Parathyroid adenoma (tissue), 2 donors: Measurements from ENCODE around the gene CTRL.

ENCODE experiments used
- H2AFZ ChIP-seq: fragments of 300-600 bp; sonication (generic); one replicate; pipeline ENCODE4 v1.7.0; 2017; ENCODE audit warnings: antibody characterized with exemption, mild to moderate bottlenecking
- H3K27ac ChIP-seq: fragments of 300-600 bp; sonication (generic); one replicate; pipeline ENCODE4 v1.7.0; 2017
- H3K27me3 ChIP-seq: fragments of 300-600 bp; sonication (generic); one replicate; pipeline ENCODE4 v1.7.0; 2017; ENCODE audit warnings: low read length; ENCODE audit not compliant: control insufficient read depth, insufficient read depth
- H3K36me3 ChIP-seq: fragments of 300-600 bp; sonication (generic); one replicate; pipeline ENCODE4 v1.7.0; 2017; ENCODE audit warnings: low read length; ENCODE audit not compliant: control insufficient read depth, insufficient read depth
- H3K4me1 ChIP-seq: fragments of 300-600 bp; sonication (generic); one replicate; pipeline ENCODE4 v1.7.0; 2017; ENCODE audit warnings: control low read depth
- H3K4me2 ChIP-seq: fragments of 300-600 bp; sonication (generic); one replicate; pipeline ENCODE4 v1.7.0; 2017; ENCODE audit warnings: low read length
- H3K4me3 ChIP-seq: fragments of 300-600 bp; sonication (generic); one replicate; pipeline ENCODE4 v1.7.0; 2017; ENCODE audit warnings: low read depth, low read length
- H3K79me2 ChIP-seq: fragments of 300-600 bp; sonication (generic); one replicate; pipeline ENCODE4 v1.7.0; 2017; ENCODE audit warnings: control low read depth
- H3K9ac ChIP-seq: fragments of 300-600 bp; sonication (generic); one replicate; pipeline ENCODE4 v1.7.0; 2017; ENCODE audit warnings: mild to moderate bottlenecking
- H3K9me3 ChIP-seq: fragments of 300-600 bp; sonication (generic); one replicate; pipeline ENCODE4 v1.7.0; 2017; ENCODE audit warnings: low read length; ENCODE audit not compliant: control insufficient read depth
- TF ChIP-seq, protein P1 (sequence below): fragments of 300-600 bp; sonication (generic); IDR thresholded peaks from one replicate; pipeline ENCODE4 v1.7.0; 2017; ENCODE audit warnings: antibody characterized with exemption, mild to moderate bottlenecking
- donor health status: primary hyperparathyroidism.

The CTRL gene

DNA sequence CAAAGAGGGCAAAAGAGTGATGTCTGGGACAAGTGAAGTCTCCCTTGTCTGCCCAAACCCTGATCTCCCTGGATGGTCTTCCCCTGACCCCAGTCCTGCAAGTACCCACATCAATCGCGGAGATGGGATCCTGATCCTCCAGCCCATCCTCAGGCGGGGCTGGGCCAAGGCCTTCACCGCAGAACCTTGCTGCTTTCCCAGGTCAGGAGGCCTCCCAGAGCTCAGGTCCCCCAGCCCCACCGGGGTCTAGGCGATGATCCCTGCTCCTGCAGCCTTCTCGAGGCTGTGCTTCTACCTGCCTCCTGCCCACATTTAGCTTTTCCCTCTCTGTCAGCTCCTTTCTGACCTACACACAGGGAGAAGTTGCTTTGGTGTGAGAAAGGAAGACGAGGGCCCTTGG, 30.5 kb upstream of the CTRL start:
- Histone ChIP-seq H3K27ac (peak overlapping the region; percentile 50), H2AFZ (no peak overlapping the region), H3K9me3 (no peaks in the 10 kb centered on the region), H3K27me3 (no peaks in the 10 kb centered on the region), H3K4me1 (peaks cover 48% of the 10 kb centered on the region), H3K36me3 (no peaks in the 10 kb centered on the region), H3K9ac (no peak overlapping the region), H3K79me2 (peaks cover 27% of the 10 kb centered on the region), H3K4me3 (no peak overlapping the region), H3K4me2 (no peak overlapping the region)
- TF ChIP-seq, protein P1, sequence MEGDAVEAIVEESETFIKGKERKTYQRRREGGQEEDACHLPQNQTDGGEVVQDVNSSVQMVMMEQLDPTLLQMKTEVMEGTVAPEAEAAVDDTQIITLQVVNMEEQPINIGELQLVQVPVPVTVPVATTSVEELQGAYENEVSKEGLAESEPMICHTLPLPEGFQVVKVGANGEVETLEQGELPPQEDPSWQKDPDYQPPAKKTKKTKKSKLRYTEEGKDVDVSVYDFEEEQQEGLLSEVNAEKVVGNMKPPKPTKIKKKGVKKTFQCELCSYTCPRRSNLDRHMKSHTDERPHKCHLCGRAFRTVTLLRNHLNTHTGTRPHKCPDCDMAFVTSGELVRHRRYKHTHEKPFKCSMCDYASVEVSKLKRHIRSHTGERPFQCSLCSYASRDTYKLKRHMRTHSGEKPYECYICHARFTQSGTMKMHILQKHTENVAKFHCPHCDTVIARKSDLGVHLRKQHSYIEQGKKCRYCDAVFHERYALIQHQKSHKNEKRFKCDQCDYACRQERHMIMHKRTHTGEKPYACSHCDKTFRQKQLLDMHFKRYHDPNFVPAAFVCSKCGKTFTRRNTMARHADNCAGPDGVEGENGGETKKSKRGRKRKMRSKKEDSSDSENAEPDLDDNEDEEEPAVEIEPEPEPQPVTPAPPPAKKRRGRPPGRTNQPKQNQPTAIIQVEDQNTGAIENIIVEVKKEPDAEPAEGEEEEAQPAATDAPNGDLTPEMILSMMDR, result no peak

DNA sequence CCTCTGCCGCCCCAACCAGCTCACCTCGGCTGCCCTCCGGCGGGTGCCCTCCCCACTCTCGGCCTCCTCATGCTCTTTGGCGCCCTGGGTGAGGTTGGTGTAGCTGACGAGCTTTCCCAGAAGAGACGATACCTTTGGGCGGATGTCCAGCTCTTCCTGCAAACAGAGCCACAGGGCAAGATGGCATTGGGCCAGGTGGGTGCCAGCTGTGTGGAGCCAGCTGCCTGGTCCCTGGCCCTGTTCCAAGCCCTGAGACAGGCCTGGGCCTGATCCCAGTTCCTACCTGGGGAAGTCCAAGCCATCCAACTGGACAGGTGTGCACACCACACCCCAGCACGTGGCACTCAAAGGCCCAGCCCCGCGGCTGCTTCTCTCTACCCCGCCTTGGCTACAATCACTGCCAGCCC, 29.9 kb upstream of the CTRL start:
- peaks cover 27% of the 10 kb centered on the region for H3K79me2 ChIP-seq
- H3K27me3 ChIP-seq, result no peaks in the 10 kb centered on the region
- H3K27ac ChIP-seq, result peak overlapping the region; percentile 50
- peaks cover 43% of the 10 kb centered on the region for H3K4me1 ChIP-seq
- H3K4me2 ChIP-seq, result peak overlapping the region; percentile 24
- H3K9me3 ChIP-seq, result no peaks in the 10 kb centered on the region
- no peak overlapping the region for H3K9ac ChIP-seq
- H3K36me3 ChIP-seq, result no peaks in the 10 kb centered on the region
- no peak overlapping the region for H3K4me3 ChIP-seq
- no peak overlapping the region for H2AFZ ChIP-seq
- TF ChIP-seq, protein P1, result no peak

GRCh38 chr16:67959536-67960329, 28.1 kb upstream of the CTRL start:
- H3K27ac ChIP-seq, result no peak overlapping the region
- peaks cover 31% of the 10 kb centered on the region for H3K4me1 ChIP-seq
- no peaks in the 10 kb centered on the region for H3K27me3 ChIP-seq
- no peak overlapping the region for H3K9ac ChIP-seq
- H3K79me2 ChIP-seq, result peaks cover 27% of the 10 kb centered on the region
- no peak overlapping the region for H3K4me3 ChIP-seq
- no peaks in the 10 kb centered on the region for H3K9me3 ChIP-seq
- H3K36me3 ChIP-seq, result no peaks in the 10 kb centered on the region
- H3K4me2 ChIP-seq, result no peak overlapping the region
- TF ChIP-seq, protein P1, result no peak
- no peak overlapping the region for H2AFZ ChIP-seq

- H3K4me3 ChIP-seq, result no peak overlapping the region
- H3K9me3 ChIP-seq, result no peaks in the 10 kb centered on the region
- H3K36me3 ChIP-seq, result no peaks in the 10 kb centered on the region
- H3K79me2 ChIP-seq, result peaks cover 18% of the 10 kb centered on the region
- H2AFZ ChIP-seq, result no peak overlapping the region
- TF ChIP-seq, protein P1, result no peak
- no peaks in the 10 kb centered on the region for H3K27me3 ChIP-seq
- H3K9ac ChIP-seq, result no peak overlapping the region
- H3K27ac ChIP-seq, result no peak overlapping the region
- no peak overlapping the region for H3K4me2 ChIP-seq
- H3K4me1 ChIP-seq, result peaks cover 15% of the 10 kb centered on the region
Observed at GRCh38 chr16:67957622-67958021, 26.0 kb upstream of the CTRL start.
